Activated CD8-positive, alpha-beta memory T cell treated with anti-CD3 and anti-CD28 coated beads for 1 hour (primary cell): Measurements from ENCODE around the gene PTPRN2.

Experiments used
- DNase-seq, 2 donors: peaks; one replicate each; pipeline ENCODE4 v3.0.0-alpha.2; 2020; ENCODE audit warnings: low read depth in 1 of 2; ENCODE audit errors: extremely low read depth in 1 of 2

PTPRN2 gene

DNA sequence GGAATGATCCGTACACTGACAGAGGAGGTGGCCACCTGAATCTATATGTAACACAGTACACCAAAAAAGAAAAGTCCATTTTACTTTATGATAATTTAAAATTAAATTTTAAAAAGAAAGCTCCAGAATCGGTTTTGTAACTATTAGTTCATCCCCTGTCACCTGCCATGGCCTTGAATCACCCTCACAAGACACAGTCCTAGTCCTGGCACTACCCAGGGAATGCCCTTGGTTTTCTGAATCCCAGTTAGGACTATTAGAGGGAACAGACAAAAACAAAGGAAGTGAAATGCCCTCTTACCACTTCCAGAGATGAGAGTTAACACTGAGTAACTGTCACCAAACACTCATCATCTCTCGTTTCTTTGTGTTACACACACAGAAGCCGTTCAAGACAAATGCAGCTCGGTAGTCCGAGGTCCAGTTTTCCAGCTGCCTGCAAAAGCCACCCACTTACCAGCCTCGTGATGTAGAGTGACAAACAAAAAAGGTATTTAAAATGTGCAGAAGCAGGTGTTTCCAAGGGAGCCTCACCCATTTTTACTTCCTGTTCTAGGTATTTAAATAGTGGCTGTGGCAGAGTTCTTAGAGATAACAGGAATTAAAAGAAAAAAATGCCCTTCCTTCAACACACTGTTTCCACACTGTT lies 6.1 kb downstream of the PTPRN2 start:
- DNase-seq: no peak

DNA sequence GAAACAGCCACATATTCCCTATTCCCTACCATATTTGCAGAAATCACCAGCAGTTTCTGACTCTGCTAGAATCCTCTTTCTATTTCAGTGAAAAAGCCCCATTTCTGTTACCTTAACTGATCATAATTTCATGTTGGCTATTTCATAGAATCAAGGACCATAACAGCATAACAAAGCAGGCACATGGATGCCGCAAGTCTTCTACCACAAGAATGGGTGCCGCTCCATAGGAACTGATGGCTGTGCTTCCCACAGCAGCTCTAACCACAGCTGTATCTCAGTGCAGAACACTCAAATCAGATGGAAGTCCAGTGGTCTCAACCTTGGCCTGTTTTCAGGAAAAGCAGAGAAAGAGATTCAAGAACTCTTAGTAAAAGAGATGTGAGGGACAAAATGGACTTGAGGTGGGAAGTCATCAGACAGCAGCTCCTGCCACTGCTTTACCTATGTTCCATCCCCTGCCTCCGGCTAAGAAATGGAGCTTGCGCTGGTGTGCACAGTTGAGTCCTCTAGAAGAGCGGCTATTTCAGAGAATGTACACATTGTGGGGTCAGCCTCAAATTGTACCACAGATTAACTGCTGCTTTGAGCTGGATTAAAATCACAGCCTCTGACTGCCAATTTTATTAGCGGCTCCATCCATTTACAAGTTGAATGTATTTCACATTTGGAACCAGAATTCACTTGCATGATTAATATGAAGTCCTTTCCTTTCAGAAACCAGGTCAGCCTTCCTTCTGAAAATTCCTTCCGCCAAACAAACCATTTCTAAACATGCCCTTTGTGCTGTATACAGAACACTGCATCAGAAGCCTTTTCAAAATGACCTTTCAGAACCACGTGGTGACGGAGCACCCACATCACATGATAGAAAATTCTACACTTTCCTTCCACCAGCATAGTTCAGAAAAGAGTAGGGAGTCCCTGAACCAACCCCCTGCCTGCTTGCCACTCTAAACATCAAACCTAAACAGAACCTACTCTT lies 7.7 kb downstream of the PTPRN2 start:
- no peak for DNase-seq

DNA sequence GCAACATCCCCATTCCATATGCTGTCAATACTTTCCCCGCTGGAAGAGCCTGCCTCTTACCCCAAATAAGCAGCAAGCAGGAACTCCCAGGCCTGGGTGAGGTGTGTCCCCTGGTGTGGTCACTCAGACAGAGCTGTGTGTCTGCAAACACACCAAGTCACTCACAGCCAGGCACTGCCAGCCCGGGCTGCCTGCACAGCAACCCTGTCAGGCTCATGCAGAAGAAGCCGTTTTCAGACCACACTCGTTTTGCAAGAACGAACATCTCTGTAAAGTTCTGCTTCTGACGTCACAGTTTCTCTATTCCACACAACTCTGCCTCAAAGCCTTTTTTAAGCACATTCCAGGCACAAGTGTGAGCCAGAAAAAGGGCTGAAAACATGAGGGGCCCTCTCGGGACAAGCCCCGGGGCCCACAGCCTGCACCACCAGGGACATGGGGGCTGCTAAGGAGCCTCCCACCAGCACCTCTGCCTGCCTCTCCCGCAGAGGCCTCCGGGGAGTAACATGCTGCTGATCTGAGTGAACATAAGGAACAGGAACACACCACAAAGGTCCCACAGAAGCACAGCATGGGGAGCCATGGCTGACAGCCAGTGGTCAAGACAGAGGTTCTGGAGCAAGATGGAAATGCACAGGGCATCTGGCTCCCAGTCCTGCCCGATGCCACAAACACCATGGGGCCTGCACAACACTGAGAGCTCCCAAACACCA lies 11.4 kb downstream of the PTPRN2 start:
- DNase-seq: no peak

DNA sequence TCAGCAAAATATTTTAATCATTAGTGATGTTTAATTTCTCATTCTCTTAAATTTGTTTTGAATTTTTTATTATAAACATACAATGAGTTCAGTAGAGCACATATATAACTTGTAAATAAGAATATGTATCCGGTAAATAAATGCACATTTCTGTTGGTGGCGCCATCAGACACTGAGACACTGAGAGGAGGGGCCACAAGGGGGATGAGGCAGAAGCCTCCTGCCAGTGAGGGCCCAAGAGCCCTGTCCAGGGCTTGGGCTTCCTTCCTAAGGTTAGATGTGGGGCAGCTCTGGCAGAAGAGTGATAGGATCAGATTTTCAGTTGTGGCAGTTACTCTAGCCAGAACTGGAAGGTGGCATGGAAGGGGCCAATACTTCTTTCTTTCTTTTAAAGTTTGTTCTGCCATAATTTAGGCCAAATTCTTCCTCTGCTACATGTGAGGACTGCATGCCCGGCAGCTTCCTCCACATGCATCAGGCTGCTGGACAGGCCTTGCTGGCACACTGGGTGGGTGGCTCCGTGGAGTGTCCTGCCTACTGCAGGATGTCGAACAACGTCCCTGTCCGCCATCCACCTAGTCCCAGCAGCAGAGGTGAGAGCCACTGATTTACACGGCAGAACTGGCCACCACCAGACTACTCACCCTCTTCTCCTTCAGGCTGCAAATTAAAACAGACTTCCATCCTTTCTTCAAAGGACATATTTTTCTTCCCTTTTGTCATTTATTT lies 13.2 kb downstream of the PTPRN2 start:
- no peak for DNase-seq

DNA sequence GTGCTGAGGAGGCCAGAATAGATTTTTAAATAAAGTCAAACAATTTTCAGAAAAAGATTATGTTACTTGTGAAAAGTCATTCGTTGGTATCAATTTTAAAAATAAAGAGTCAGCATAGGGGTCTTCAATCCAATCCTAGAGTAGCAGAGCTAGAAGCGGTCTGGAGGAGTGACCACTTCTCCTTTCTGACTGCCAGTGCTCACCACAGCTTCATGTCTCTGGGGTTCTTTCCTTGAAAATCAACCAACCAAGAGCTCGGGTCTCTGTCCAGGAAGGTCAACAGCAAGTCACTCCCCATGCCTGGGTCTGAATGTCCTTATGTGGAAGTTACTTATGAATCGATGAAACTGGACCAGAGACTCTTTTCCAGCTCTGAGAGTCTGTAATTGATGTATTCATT lies 14.3 kb downstream of the PTPRN2 start:
- no peak for DNase-seq

DNA sequence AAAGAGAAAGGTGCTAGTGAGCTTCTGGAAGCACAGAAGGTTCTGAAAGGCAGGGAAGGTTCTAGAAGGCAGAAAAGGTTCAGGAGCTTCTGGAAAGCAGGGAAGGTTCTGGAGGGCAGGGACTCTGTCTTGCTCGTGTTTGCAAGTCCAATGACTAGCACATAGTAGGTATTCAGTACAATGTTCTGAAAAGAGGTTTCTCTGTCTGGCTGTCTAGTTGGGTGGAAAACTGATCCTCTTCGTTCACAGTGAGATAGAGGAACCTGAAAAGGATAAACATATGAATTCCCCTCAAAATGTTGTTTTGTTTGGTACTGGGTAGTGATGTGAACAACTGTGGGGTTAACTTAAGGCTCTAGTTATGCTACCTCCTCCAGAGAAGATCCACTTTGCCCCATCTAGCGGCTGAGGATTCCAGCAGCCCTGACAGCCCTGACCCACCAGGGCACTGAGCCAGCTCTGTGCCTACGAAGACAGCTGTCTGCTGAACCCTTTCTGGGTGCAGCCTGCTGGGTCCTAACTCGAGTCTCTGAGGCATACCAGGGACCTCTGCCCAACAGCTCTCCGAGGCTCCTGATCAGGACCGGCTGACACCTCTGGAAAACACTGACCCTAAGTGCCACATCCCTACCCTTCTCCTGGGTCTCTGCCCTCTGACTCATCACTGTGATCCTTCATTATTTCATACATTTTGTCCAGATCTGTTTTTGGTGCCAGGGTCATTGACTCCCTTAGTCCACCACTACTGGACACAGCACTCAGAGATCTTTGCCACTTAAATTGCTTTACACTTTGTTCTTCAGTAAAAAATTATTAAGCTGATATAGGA lies 15.4 kb downstream of the PTPRN2 start:
- DNase-seq: no peak

DNA sequence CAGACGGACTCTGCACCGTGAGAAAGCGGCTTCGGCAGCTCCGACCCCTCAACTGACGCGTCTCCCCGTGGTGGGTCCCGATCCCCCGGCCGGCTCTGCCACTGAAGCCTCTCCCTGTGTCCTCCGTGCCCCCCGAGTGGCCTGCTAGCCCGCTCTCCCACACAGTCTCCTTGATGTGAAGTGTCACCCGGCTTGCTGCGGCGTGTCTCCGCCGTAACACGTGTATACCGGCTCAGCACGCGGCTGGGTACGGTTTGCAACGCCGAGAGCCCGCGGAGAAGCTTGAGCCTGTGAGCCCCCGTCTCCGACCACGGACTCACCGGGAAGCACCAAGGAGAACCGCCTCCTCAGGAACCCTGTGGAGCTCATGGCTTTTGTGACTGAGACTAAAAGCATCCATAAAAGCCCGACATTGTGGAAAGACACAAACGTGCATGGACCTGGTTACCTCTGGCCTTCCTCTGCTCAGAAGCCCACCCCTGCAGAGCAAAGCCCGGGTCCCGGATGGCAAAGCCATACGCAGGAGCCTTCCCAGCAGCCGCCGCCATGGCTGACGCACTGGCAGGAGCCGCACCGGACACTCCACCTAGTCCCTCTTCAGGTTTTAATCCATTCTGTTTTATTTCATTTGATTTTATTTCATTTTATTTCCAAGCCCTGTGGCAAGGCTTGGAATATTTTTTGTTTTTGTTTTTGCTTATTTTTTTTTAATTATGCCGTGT lies 17.0 kb downstream of the PTPRN2 start:
- DNase-seq: no peak

DNA sequence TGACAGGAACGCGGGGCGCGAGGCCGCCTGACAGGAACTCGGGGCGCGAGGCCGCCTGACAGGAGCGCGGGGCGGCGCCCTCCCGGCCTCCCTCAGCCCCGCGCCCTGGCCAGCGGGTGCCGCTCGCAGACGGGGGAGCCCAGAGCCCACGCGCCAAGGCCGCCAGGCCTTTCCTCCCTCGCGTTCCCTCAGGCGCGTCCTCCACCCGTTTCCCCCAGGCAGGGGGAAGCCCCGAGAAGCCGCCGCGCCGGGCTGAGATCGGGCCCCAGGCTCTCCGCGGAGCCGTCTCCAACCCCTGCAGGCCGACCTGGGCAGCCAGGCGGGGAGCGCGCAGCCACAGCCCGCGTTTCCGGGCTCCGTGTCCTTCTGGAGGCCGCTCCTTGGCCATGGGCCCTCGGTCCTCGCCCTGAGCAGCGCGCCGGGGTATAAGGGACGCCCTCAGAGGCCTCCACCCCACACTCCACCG lies 17.7 kb downstream of the PTPRN2 start:
- DNase-seq: no peak

DNA sequence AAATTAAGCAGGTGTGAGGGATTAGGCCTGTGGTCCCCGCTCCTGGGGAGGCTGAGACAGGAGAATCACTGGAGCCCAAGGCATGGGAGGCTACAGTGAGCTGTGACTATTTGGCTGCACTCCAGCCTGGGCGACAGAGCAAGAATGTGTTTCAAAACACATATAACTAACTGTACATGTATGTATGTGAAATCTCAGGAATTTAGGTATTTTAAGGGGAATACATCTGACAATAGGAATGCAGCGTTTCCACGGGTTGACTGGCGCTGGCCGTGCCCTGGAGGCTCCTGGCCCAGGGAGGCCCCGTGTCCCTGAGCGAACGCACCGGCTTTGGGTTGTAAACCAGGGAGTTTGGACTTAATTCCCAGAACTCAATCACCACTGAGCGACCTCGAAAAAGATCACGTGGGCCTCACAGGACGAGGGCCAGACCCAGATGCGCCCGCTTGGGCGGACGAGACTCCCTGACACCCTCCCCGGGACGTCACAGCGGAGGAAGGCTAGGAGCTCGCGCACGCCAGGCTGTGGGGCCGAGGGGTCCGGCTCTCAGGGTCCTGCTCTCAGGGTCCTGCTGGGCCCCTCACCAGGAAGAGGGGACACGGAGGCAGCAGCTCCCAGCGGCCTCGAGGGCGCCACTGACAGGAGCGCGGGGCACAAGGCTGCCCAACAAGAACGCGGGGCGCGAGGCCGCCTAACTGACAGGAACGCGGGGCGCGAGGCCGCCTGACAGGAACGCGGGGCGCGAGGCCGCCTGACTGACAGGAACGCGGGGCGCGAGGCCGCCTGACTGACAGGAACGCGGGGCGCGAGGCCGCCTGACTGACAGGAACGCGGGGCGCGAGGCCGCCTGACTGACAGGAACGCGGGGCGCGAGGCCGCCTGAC lies 18.4 kb downstream of the PTPRN2 start:
- DNase-seq: no peak

DNA sequence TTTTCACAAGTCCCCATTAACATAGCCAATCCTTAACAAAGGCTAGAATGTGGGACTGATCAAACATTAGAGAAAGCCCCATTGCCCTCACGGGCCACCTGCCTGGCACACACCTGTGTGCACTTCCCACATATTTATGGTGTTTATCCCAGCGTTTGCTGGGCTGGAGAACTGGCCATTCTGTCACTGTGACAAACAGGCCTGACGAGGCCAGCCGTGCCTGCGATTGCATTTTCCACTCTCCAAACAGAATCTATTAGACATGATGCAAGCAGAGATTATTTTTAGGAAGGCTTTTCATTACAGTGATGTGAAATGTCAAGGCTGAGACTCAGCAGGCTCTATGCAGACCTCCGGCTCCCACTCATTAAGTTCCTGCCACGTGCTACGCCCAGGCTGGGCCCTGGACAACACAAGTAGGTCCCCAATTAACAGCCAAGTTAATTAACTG lies 20.4 kb downstream of the PTPRN2 start:
- no peak for DNase-seq

DNA sequence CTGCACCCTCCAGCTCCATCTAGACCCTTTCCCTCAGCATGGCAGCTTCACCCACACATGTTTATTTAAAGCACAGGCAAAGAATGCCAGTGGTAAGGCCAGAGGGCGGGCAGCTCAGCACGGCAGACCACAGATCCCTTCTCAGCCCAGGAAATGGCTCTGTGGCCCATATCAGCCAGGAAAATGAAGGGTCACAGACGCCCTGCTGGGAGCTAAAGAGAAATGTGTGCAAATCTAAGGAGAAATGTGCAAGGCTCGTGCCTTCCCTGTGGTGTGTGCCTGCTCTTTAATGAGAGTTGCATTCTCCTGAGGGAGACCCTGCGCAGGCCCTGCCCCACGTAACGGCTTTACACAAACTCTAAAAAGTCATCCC lies 23.0 kb downstream of the PTPRN2 start:
- DNase-seq: no peak

DNA sequence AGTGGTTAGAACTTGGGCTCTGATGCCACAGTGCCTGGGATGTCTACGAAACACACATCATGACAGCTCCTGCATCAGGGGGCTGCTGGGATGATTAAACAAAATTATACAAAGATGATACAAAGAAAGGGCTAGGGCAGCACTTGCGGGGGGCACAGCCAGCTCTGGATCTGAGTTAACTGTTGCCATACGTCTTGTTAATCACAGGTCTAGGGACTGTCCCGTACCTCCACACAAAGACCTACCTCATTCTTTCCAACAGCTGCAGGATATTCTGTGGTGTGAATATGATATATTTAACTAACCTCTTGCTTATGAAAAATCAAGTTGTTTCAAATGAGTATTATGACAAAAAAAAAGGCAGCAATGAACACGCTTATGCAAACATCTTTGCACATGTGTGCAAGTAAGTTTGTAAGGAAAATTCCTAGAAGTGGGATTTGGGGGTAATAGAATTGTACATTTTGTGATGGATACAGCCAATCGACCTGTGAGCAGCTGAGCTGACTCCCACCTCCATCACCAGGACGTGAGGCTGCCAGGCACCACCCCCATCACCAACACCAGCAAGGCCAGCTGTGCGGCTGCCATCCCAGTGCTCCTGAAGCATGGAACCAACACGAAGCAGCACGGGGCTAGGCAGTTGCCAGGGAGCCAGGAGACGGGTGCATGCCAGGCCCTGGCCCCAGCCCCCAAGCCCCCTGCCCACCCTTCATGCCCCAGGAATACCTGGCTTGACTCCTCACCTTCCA lies 23.5 kb downstream of the PTPRN2 start:
- DNase-seq: no peak

DNA sequence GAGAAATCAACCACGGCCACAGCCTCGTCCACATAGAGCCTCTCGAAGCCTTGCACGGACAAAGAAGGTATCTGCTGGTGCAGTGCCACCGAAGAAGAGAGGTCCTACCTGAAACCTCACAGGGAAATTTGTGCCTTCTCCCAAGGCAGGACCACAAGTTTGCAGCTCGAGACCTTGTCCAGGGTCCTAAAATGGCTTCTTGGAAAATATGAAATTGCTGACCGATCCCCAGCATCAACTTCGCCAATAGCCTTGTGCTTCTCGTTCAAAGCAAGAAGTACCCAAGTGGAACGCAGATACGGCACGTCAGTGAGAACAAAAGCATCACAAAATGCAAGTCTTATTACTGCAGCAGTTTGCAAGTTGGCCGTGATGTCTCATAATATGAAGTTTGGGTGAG lies 24.6 kb downstream of the PTPRN2 start:
- no peak for DNase-seq

DNA sequence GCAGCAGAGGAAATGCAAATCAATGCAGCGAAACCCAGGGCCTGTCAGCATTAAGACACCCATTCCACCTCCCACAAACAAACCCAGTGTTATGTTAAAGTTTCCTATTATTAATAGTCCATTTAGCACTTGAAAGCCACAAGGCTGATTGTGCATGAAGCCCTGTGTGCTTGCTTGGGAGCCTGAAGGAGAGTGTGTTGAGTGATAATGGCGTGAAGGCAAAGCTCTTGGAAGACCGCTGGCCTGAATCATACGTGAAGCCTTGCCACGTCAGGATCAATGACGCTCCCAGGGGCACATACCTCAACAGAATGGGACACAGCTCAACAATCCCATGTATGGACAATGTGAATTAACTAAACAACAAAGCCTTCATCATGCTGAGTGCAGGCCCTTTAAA lies 25.1 kb downstream of the PTPRN2 start:
- no peak for DNase-seq

DNA sequence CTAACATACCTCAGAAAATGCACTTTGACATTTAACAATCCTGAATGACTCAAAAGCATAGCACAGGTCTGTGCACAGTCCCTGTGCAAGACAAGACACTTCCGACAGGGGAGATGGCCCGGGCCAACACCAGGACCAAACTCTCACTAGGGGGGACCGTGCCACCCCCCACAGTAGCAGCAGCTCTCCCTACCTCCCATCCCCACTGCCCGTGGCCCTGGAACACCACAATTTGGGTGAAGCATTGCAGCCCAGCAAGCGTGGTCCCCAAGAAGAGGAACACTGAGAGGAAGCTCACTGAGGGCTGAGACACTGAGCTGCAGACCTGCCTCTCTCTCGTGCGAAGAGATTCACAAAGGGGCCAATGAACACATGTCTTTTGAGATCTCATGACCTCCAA lies 26.0 kb downstream of the PTPRN2 start:
- no peak for DNase-seq

DNA sequence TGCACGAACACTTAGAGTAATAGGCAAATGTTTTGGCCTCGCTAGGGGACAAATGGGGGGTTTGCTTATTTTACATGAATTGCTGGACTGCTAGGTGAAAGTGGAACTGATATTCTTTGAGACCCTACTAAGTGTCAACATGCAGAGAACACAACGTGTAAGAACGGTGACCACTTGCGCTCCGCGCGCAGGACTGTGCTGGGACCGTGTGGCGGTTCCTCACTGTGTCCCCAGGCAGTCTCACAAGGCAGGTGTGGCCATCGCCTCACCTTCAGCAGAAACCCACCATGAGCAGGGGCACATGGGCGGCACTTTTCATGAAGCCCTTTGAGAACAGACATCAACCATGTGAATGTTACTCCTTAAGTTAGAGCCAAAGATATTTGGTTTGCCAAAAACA lies 27.2 kb downstream of the PTPRN2 start:
- DNase-seq: no peak

DNA sequence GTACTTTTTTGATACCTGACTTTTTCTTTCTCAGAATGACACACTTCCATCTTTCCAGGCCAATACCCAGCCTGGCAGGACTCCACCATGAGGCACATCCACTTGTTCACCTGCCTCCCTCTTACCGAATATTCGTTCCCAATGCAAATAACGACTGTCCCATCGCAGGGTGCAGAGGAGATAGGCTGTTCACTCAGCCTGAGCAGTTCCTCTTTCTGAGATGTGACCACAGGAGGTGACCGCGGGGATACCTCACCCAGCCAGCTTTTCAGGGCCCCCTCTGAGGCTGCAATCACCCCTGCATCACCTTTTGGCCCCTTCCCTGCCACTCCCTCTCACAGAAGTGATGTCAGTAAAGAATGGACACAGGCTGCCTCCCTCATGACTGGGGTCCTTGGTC lies 28.3 kb downstream of the PTPRN2 start:
- no peak for DNase-seq

DNA sequence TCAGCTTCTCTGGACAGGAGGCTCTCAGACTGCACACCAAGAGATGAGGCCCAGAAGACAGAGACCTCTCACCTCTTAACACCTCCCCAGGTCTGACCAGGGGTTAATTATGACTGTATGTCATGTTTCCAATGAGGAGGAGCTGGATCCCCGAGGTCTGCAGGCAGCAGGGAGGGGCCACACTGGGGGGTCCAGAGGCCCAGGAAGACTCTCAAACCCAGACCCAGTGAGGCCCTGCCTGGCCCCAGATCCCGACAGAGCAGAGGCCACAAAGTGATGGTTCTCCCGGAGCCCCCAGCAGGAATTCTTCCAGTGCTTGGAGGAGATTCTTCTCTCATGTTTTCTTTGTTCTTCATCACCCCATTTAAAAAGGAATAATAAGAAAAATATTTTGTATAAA lies 28.8 kb downstream of the PTPRN2 start:
- no peak for DNase-seq
